Adrenal gland (tissue), 5 donors: ENCODE data around the gene RNF112.

Source experiments
- POLR2A ChIP-seq, 2 donors: fragments of 450-650 bp; IDR thresholded peaks; one replicate each; pipeline ENCODE4 v1.6.1; 2017; ENCODE audit warnings: antibody characterized with exemption in 2 of 2, mild to moderate bottlenecking in 2 of 2, moderate library complexity in 1 of 2
- TF ChIP-seq, protein P1 (sequence below), 6 experiments: fragments of 450-650 bp in 4 of 6; fragments of 200-600 bp in 2 of 6; sonication (generic) in 1 of 6; IDR thresholded peaks; 1 replicate in 5 of 6; 2 replicates in 1 of 6; pipeline versions ENCODE4 v1.5.1 to v1.8.0; 2016 to 2021; ENCODE audit warnings: antibody characterized with exemption in 6 of 6, mild to moderate bottlenecking in 2 of 6, moderate library complexity in 1 of 6
- donor health status: DM: no; HTN: no; CAD: no.

GRCh38 chr17:19433255-19433654 lies 22.2 kb downstream of the RNF112 start:
- TF ChIP-seq POLR2A (IDR thresholded peaks at IDR 0.05) = no peak
- TF ChIP-seq, protein P1, sequence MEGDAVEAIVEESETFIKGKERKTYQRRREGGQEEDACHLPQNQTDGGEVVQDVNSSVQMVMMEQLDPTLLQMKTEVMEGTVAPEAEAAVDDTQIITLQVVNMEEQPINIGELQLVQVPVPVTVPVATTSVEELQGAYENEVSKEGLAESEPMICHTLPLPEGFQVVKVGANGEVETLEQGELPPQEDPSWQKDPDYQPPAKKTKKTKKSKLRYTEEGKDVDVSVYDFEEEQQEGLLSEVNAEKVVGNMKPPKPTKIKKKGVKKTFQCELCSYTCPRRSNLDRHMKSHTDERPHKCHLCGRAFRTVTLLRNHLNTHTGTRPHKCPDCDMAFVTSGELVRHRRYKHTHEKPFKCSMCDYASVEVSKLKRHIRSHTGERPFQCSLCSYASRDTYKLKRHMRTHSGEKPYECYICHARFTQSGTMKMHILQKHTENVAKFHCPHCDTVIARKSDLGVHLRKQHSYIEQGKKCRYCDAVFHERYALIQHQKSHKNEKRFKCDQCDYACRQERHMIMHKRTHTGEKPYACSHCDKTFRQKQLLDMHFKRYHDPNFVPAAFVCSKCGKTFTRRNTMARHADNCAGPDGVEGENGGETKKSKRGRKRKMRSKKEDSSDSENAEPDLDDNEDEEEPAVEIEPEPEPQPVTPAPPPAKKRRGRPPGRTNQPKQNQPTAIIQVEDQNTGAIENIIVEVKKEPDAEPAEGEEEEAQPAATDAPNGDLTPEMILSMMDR (IDR thresholded peaks at IDR 0.05) = no peak
